GM12878 (cell line): ENCODE measurements around the gene LRRC7. TPM values are rescaled to one million over a fixed set of nuclear protein-coding genes. Genes with fewer than 3 reads are reported as not detected.

Experiments used
- ATAC-seq: fragments of 200-7000 bp; cut with Tn5 transposase; 3 replicates; pipeline ENCODE4 v1.9.1; 2020; ENCODE audit warnings: mild to moderate bottlenecking, moderate library complexity
- BruUV-seq: library from RNA; stranded (reverse); fragments of 400-500 nt; replicated peaks from 2 replicates; lab custom pipeline; 2021; lab: Mats Ljungman, UMichigan
- CTCF ChIA-PET: fragments of 300-600 bp; sonication (Branson Sonifier 250); formaldehyde crosslinking; extraction: SDS; loops from one replicate; lab custom pipeline; 2021; ENCODE audit warnings: inconsistent platforms; lab: Yijun Ruan, JAX
- POLR2A ChIA-PET: fragments of 350-600 bp; formaldehyde crosslinking; extraction: SDS; loops from one replicate; lab custom pipeline; 2021; ENCODE audit warnings: inconsistent platforms; lab: Charles Lee
- RAD21 ChIA-PET: fragments of 300-600 bp; sonication (Branson Sonifier 250); formaldehyde crosslinking; loops from one replicate; lab custom pipeline; 2023; ENCODE audit warnings: antibody characterized with exemption; ENCODE audit not compliant: unreplicated experiment; lab: Charles Lee
- SMC1A ChIA-PET: fragments of 300-600 bp; sonication (Branson Sonifier 250); formaldehyde crosslinking; loops from one replicate; lab custom pipeline; 2023; ENCODE audit not compliant: unreplicated experiment, uncharacterized antibody; lab: Charles Lee
- DNase-seq: peaks from one replicate; pipeline ENCODE4 v3.0.0-alpha.2; 2011; ENCODE audit warnings: low read depth, low spot score
- FAIRE-seq: peaks from 3 replicates; lab custom pipeline; 2011; peaks lifted over from hg19 to GRCh38; lab: Jason Lieb, UNC
- H2AFZ ChIP-seq: 2 replicates; pipeline ENCODE4 v1.6.0; 2011; ENCODE audit warnings: low read depth, low read length, control low read depth; ENCODE audit not compliant: control insufficient read depth
- H3K27ac ChIP-seq: 2 replicates; pipeline ENCODE4 v1.5.1; 2011; ENCODE audit warnings: control low read depth; ENCODE audit not compliant: control insufficient read depth, insufficient read depth
- H3K27me3 ChIP-seq, 2 experiments: replicated peaks in 1 of 2; 2 replicates each; pipeline versions ENCODE4 v1.6.0 to v1.6.1; 2011; ENCODE audit warnings: low read length in 1 of 2; ENCODE audit not compliant: control insufficient read depth in 2 of 2, insufficient read depth in 2 of 2
- H3K36me3 ChIP-seq, 2 experiments: 2 replicates each; pipeline ENCODE4 v1.5.1; 2011; ENCODE audit warnings: low read length in 1 of 2; ENCODE audit not compliant: control insufficient read depth in 2 of 2, insufficient read depth in 2 of 2
- H3K4me1 ChIP-seq: 2 replicates; pipeline ENCODE4 v1.6.1; 2011; ENCODE audit warnings: mild to moderate bottlenecking, low read length, moderate library complexity, mixed read lengths; ENCODE audit not compliant: control insufficient read depth, insufficient read depth
- H3K4me2 ChIP-seq: 2 replicates; pipeline ENCODE4 v1.6.0; 2011; ENCODE audit warnings: control low read depth; ENCODE audit not compliant: control insufficient read depth, insufficient read depth
- H3K4me3 ChIP-seq: fragments of 200-600 bp; sonication (generic); 2 replicates; pipeline ENCODE4 v1.5.1; 2016
- H3K79me2 ChIP-seq: 2 replicates; pipeline ENCODE4 v1.6.0; 2011; ENCODE audit warnings: low read length; ENCODE audit not compliant: control insufficient read depth, insufficient read depth
- H3K9ac ChIP-seq: 2 replicates; pipeline ENCODE4 v1.8.0; 2011; ENCODE audit warnings: low read length, control low read depth, mixed read lengths; ENCODE audit not compliant: control insufficient read depth, insufficient read depth
- H3K9me3 ChIP-seq: replicated peaks from 3 replicates; pipeline ENCODE4 v1.5.1; 2011; ENCODE audit warnings: mild to moderate bottlenecking, low read length; ENCODE audit not compliant: control insufficient read depth, insufficient read depth
- H4K20me1 ChIP-seq: 2 replicates; pipeline ENCODE4 v1.6.0; 2011; ENCODE audit not compliant: control insufficient read depth, insufficient read depth
- ATF2 ChIP-seq: IDR thresholded peaks from 2 replicates; pipeline ENCODE4 v1.6.1; 2012; ENCODE audit warnings: low read length, inconsistent platforms
- EGR1 ChIP-seq, 2 experiments: IDR thresholded peaks; 1 replicate in 1 of 2; 2 replicates in 1 of 2; pipeline ENCODE4 v1.6.1; 2011 to 2012; ENCODE audit warnings: low read depth in 2 of 2, low read length in 2 of 2, borderline replicate concordance in 1 of 2, mild to moderate bottlenecking in 1 of 2, moderate library complexity in 1 of 2
- IKZF1 ChIP-seq: fragments of 450-650 bp; conservative IDR thresholded peaks from 2 replicates; pipeline ENCODE4 v1.6.1; 2017; ENCODE audit warnings: antibody characterized with exemption, mild to moderate bottlenecking
- POU2F2 ChIP-seq: IDR thresholded peaks from 3 replicates; pipeline ENCODE4 v1.6.1; 2011; ENCODE audit warnings: low read depth, mild to moderate bottlenecking, low read length, borderline replicate concordance
- SUZ12 ChIP-seq: fragments of 200-600 bp; sonication (generic); IDR thresholded peaks from one replicate; pipeline ENCODE4 v1.6.1; 2018; ENCODE audit warnings: antibody characterized with exemption, mild to moderate bottlenecking; ENCODE audit not compliant: unreplicated experiment
- TCF12 ChIP-seq: IDR thresholded peaks from 2 replicates; pipeline ENCODE4 v1.6.1; 2011; ENCODE audit warnings: low read depth, mild to moderate bottlenecking, low read length
- WGBS: methylation state at CpG from one replicate; pipeline ENCODE4 v1.1.6; 2016; ENCODE audit warnings: low lambda C conversion rate; ENCODE audit not compliant: insufficient replicate concordance, insufficient coverage; ENCODE audit errors: missing lambda C conversion rate; 5-methylcytosine and 5-hydroxymethylcytosine counted together
- in situ Hi-C: fragments of 300-500 bp; cut with MboI; formaldehyde crosslinking; loops from 9 replicates; pipeline ENCODE4 v1.14.3; 2018; ENCODE audit warnings: mixed read lengths
- intact Hi-C: fragments of 100-400 bp; cut with micrococcal nuclease; formaldehyde crosslinking; loops from one replicate; pipeline ENCODE4 v1.14.2; 2022; ENCODE audit not compliant: unreplicated experiment
- polyA plus RNA-seq, 11 experiments: library from polyadenylated mRNA; depleted of rRNA in 4 of 11; unstranded in 6 of 11; stranded (reverse) in 5 of 11; fragments of >200 nt; fragmentation: Nextera tagmentation in 4 of 11; fragmentation: Illumina TruSeq in 1 of 11; extraction: Ambion mirVana in 4 of 11; extraction: Trizol in 1 of 11; gene quantifications; 1 replicate in 1 of 11; 2 replicates in 10 of 11; pipeline versions ENCODE4 v1.2.1 to v1.2.3, GENCODE V29; 2011 to 2016; ENCODE audit warnings: inconsistent platforms in 2 of 11, missing spikeins in 2 of 11, low read depth in 1 of 11
- total RNA-seq, 4 experiments: library from RNA; depleted of rRNA in 3 of 4; stranded (reverse); fragments of >200 nt in 3 of 4; fragmentation: Illumina TruSeq in 1 of 4; extraction: Trizol in 1 of 4; gene quantifications; 2 replicates each; pipeline versions ENCODE4 v1.2.1 to v1.2.3, GENCODE V29; 2013 to 2021

Gene LRRC7
- total and polyA plus RNA-seq, 10 of the 15 experiments (the other 5 are each of a cell fraction or from before 2014, with no cell fraction given): 0.05 to 1.4 (median 0.24) TPM; not detected in 5

- Histone ChIP-seq H3K4me3 (no peak overlapping the region), H3K36me3 (no peaks in the 10 kb centered on the region), H3K79me2 (no peaks in the 10 kb centered on the region), H4K20me1 (no peaks in the 10 kb centered on the region)
- FAIRE-seq: no peak
- SMC1A ChIA-PET: interaction anchor here (1.3 kb wide), 1 partner anchor 10 kb away, joined by 4 read pairs; no protein-coding TSS in a partner anchor
- TF ChIP-seq SUZ12 (no peak), ATF2 (no peak), IKZF1 (no peak), TCF12 (no peak), POU2F2 (no peak), EGR1 (IDR thresholded peaks at IDR 0.05; ENCODE audit: borderline replicate concordance in 1 of 2, low read depth in 2 of 2, low read length in 2 of 2) (no peak)
- TF ChIP-seq, all 136 proteins: peak for 0
- Histone ChIP-seq H3K9me3 (no peaks in the 10 kb centered on the region), H3K27me3 (no peaks in the 10 kb centered on the region), H3K4me2 (no peak overlapping the region), H2AFZ (no peak overlapping the region), H3K9ac (no peak overlapping the region), H3K4me1 (no peaks in the 10 kb centered on the region), H3K27ac (no peak overlapping the region)
- no peak for ATAC-seq
- ChIA-PET POLR2A (no interaction called here), CTCF (interaction anchor here (0.9 kb wide), 1 partner anchor 43 kb away, joined by 3 read pairs; no protein-coding TSS in a partner anchor), RAD21 (no interaction called here)
- no TSS peak for BruUV-seq
- no peak for DNase-seq
- in situ Hi-C loops: no loop called here
- intact Hi-C loops: no loop called here
- 8% methylated on average over 1 of the region's 1 CpG for WGBS
Measured at GRCh38 chr1:69998847-69999246, 431.1 kb downstream of the LRRC7 start.
